Stimulated activated CD8-positive, alpha-beta memory T cell treated with anti-CD3 and anti-CD28 coated beads, Interleukin-15, amount 100 ng/mL, for 4 hours (primary cell): ENCODE results near the gene ZNF865.

Source experiments
- DNase-seq, 2 donors: peaks; one replicate each; pipeline ENCODE4 v3.0.0-alpha.2; 2020; ENCODE audit warnings: low read depth in 2 of 2

The ZNF865 gene

DNA sequence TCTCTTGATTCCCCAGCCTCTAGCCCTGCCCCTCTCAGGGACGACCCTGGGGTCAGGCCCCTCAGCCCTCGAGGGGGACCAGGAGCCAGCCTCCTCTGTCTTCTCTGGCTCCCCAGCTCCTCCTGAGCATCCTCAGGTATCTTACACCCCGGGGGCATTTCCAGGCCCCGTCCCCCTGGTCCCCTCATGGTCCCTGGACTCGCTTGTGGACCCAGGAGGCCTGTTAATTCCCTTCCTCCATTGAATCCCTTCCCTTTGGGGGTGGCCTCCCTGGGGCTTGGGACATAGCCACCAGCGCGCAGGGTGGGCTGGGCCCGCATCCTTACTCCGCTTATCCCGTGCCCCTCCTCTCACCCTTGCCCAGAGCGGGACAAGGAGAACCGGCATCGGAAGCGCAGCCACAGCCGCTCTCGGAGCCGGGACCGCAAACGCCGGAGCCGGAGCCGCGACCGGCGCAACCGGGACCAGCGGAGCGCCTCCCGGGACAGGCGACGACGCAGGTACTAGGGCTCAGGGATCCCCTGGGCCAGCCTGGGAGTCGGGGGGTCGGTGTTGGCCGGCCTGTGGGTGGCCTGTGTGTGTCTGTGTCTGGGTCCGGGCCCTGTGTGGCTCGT lies 53.5 kb downstream of the ZNF865 start:
- no peak for DNase-seq

DNA sequence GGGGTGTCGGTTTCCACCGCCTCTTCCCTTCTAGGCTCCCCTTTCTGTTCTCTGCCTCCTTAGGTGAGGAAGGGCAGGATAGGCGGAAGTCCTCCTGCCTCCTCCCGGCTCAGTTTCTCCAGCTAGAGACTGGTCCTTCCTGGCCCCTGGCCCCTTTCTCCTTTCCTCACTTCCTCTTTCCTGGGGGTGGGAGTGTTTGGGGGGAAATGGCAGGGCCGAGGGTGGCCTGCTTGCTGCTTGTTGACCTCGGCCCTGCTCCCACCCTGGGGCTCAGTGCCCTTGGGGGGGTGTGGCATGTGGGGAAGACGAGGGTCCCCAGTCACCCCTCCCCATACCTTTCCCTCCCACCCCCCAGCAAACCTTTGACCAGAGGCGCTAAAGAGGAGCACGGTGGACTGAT lies 54.4 kb downstream of the ZNF865 start:
- DNase-seq = no peak

DNA sequence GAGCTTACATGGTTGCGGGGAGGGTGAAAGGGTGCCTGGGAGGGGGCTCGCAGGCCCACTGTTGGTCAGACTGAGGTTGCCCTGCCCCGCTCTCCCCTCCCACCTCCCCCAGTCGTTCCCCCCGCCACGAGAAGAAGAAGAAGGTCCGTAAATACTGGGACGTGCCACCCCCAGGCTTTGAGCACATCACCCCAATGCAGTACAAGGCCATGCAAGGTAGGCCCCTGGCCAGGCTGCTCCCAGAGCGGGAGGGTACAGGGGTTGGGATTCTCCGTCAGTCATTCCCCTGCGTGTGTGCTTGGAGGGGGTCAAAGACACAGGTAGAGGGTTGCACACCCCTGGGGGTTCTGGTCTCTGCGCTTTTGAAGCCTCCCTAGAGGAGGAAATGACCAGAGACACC lies 55.0 kb downstream of the ZNF865 start:
- DNase-seq = no peak

DNA sequence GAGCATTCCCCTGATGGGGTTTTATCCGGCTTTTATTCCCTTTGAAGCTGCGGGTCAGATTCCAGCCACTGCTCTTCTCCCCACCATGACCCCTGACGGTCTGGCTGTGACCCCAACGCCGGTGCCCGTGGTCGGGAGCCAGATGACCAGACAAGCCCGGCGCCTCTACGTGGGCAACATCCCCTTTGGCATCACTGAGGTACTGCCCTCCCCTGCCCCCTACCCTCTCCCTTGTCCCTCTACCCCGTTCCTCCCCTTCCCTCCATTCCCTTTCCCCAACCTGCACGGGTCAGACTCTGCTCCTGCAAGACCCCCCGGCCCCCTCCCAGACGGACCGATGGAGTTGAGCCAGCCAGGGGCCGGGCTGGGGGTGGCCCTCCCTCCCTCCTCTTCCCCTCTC lies 55.5 kb downstream of the ZNF865 start:
- DNase-seq = no peak

DNA sequence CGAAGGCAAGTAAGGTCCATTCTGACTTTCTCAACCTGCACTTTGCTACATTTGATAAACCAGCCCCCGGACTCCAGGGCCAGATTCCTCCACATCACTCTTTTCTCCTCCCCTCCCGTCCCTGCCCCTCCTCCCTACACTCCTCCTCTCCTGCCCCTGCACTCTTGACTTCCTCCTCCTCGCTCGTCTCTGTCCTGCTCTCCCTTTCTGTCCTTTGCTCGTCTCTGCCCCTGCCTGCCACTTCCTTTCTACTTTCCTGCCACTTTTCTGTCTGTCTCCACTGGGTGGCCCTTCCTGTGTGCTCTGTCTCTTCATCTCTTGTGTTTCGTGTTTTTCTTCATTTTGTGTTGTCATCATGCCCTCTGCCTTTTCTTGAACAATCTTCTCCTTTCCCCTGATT lies 56.4 kb downstream of the ZNF865 start:
- no peak for DNase-seq

DNA sequence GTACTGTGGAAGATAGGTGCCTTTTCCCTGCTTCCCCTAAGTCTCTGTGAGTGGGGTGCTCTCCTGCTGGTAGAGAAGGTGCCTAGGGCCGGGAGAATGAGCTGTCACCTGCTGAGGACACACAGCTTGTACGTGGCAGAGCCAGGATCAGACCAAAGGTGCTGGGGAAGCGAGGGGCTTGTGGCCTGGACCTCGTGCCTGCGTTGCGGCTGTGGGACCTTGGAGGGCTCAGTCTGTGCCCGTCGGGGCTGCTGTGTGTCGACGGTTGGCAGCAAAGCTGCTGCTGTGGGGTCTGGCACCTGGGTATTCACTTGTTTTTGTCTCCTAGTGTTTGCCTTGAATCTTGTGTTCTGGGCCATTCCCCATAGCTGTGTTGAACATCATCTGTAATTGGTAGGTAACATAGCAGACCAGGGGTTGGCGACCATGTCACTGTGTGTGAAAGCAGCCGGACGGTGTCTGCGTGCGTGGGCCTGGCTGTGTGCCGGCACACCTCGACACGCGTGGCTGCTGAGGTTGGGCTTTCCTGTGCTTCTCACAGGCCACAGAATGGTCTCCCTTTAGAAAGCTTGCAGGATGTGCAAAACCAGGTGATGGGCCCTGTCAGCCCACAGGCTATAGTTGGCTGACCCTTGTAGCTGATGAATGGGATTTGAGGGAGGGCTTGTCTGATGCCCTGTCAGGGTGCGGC lies 58.5 kb downstream of the ZNF865 start:
- no peak for DNase-seq

DNA sequence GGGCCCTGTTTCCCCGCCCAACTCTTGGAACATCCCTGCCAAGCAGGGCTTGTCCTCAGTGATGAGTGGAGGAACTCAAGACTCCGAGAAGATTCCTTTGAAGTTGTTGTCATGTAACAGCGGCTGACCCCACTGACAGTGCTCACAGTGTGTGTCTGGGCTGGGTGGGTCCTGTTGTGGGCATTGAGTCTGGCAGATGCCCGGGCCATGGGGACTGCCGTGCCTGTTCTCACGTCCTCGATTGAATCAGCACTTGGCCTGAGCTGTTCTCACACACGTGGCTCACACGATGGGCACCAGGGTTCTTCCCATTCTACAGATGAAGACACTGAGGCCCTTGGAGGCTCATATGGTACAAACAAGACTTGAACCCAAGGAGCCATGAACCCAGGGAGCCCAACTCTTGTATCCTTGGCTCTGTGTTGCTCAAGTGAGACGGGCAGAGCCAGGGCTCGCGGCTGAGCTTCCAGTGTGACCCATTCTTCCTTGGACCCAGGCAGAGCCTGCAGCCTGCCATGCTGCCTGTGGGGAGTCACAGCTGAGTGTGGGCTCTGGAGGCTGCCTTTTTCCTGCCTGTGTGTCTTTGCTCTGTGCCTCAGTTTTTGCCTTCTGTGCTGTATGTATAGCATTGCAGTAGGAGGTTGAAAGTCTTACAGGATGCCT lies 61.0 kb downstream of the ZNF865 start:
- no peak for DNase-seq
